GM12864 (cell line): Measurements from ENCODE around the gene UPB1.

Experiments used
- DNase-seq: peaks from one replicate; pipeline ENCODE4 v3.0.0-alpha.2; 2011; ENCODE audit warnings: low read depth
- H3K4me3 ChIP-seq: 2 replicates; pipeline ENCODE4 v1.5.1; 2011; ENCODE audit warnings: mild to moderate bottlenecking, low read depth, low read length, control low read depth
- TF ChIP-seq, protein P1 (sequence below): IDR thresholded peaks from 2 replicates; pipeline ENCODE4 v1.5.1; 2011; ENCODE audit warnings: low read depth, mild to moderate bottlenecking, moderate library complexity, low read length, control low read depth, inconsistent platforms; ENCODE audit errors: missing control alignments

Gene UPB1

DNA sequence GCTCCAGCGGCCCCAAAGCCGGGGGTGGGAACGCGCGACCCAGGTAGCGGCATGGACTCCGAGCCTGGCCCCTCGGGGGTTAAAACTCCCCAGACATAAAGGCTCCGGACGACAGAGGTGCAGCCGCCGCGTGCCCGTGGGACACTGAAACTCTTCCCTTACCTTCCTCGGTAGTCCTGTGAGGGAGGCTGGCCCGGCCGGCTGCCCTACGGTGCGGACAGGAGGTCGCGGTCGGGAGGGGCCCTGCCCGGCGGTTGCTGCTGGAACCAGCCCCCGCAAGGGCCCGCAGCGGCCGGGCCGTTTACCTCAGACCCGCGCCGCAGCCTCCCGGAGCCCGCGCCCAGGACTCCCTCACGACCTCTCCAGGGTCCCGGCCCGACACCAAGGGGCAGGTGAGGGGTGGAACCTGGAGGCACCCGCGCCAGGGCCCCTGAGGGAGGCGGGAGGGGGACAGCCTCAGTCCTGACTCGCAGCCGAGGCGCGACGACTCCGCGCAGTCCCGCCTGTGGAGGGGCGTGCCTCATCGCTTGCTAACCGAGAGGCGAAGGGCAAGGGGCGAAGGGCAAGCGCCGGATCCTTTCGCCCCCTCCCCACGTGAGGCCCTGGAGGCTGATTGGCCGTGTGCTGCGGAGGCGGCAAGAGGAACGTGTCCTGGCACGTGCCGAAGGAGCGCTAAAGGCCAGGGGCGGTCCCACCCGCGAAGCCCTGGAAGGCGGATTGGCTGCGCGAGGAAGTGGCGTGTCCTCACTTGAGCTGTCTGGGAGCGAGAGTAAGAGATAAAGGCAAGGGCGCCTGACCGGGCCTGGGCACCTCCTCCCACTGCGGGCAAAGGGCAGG, at the start of gene UPB1:
TSS of gene UPB1 (plus strand) at position 805 of the 837 bp plus-strand sequence. CDS start 72 bp downstream, outside the sequence.
- DNase-seq: no peak
- H3K4me3 ChIP-seq: no peak within 1 kb of the TSS
- TF ChIP-seq, protein P1, sequence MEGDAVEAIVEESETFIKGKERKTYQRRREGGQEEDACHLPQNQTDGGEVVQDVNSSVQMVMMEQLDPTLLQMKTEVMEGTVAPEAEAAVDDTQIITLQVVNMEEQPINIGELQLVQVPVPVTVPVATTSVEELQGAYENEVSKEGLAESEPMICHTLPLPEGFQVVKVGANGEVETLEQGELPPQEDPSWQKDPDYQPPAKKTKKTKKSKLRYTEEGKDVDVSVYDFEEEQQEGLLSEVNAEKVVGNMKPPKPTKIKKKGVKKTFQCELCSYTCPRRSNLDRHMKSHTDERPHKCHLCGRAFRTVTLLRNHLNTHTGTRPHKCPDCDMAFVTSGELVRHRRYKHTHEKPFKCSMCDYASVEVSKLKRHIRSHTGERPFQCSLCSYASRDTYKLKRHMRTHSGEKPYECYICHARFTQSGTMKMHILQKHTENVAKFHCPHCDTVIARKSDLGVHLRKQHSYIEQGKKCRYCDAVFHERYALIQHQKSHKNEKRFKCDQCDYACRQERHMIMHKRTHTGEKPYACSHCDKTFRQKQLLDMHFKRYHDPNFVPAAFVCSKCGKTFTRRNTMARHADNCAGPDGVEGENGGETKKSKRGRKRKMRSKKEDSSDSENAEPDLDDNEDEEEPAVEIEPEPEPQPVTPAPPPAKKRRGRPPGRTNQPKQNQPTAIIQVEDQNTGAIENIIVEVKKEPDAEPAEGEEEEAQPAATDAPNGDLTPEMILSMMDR: no peak

DNA sequence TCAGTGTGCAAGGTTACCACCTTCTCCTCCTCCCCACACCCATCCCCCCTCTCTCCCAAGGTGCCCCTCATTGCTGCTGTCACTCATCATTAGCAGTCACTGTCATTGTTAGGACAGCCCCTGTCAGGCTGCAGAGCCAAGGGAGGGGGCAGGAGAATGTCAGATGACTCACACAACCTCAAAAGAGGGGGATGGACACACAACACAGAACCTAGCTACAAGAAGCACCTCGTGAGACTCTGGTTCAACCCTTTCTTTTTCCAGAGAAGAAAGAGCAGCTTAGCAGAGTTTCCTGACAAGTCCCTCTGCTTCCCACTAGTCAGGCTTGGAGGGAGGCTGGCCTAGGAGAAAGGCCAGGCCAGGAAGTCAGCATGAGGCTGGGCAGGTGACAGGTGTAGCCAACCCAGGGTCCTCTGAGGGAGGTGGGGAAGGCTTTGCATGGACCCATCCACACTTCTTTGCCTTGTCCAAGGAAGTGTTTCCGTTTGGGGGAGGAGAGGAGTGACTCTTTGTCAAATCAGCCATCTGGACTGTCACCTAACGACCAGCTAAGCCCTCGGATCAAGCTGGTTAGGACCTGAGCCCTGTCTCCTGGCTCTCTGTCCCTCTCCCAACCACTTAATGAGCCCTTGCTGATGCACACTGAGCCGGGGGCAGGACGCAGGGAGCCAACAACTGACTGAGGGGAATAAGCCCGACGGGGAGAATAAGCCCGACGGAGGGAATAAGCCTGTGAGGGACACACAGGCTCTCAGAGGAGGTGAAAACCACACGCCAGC, 49.5 kb upstream of the UPB1 start:
- H3K4me3 ChIP-seq: no peak overlapping the region
- TF ChIP-seq, protein P1: no peak
- no peak for DNase-seq

DNA sequence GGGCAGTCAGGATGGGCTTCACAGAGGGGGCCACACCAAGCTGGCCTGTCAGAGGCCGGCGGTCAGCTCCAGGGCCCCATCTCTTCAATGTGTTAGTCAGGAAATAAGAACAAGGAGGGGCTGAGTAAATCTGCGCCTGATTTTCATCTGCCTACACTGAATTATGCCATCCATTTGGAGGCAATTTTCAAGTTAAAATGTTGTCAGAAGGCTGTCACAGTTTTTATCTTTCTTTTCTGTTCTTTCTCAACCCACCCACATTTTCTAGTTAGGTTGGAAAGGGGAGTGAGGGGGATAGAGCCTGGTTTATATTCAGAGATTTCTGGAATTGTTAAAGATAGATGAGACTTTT, 48.9 kb upstream of the UPB1 start:
- H3K4me3 ChIP-seq: no peak overlapping the region
- TF ChIP-seq, protein P1: no peak
- DNase-seq: no peak

DNA sequence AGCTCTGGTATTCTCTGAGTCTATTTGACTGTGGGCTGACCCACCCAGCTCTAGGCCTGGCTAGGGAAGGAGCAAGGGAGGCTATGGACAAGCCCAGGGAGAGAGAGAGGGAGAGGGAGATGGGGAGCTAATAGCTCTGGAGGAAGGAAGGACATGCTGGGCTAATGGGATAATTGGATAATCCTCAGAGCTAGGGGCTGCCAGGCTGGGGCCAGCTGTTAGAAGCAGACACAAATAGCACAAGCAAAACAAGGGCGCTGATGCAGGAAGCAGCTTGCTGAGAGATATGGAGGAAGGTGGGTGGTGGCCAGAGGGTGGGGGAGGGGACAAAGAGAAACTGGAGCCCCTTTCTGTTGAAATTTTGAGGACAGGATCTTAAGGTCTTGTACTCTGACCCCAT, 44.5 kb upstream of the UPB1 start:
- no peak overlapping the region for H3K4me3 ChIP-seq
- TF ChIP-seq, protein P1: no peak
- no peak for DNase-seq

DNA sequence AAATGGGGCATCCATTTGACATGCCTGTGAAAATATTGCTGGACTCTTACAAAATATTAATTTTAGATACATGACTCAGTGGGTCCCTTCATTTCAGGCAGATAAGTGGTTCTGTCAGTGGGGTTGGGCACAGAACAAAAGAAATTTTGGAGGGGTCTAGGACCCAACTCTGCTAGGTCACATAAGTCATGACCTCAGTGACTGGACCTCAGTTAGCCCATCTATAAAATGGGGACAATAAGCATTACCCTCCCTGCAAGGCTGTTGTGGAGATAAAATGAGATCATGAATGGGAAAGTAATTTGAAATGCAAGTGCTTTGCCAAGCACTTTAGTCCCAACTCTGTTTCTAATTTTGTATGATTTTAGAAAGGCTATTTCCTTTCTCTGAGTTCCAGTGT, 44.0 kb upstream of the UPB1 start:
- TF ChIP-seq, protein P1: no peak
- no peak for DNase-seq
- no peak overlapping the region for H3K4me3 ChIP-seq

DNA sequence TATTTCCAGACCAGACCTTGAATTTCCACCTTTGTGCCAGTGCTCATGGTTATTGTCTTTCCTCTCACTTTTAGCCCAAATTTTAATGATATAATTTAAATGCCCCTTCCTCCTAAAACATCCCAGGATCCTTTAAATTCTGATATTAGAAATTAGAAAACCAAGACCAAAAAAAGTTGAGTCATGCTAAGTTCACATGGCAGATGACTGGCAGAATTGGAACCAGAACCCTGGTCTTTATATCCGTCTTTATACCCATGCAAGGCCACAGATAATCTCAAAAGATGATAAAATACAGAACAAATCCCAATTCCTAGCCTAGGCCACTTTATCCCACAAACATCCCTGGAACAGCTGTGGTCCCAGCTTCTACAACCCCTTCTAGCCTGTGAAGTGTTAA, 41.3 kb upstream of the UPB1 start:
- TF ChIP-seq, protein P1: no peak
- H3K4me3 ChIP-seq: no peak overlapping the region
- no peak for DNase-seq
